Hepatocyte (in vitro differentiated cells): ENCODE data around the gene RSPH9. TPM values are rescaled to one million over a fixed set of nuclear protein-coding genes. Genes with fewer than 3 reads are reported as not detected.
A peak's percentile ranks its signal among the peaks of the same experiment; 100 is the strongest.

Experiments
- DNase-seq: peaks from one replicate; pipeline ENCODE4 v3.0.0-alpha.2; 2016; ENCODE audit warnings: low spot score
- H2AFZ ChIP-seq: fragments of 200-600 bp; sonication (generic); 2 replicates; pipeline ENCODE4 v1.6.0; 2016; ENCODE audit warnings: antibody characterized with exemption, mild to moderate bottlenecking
- H3K27ac ChIP-seq: fragments of 200-600 bp; sonication (generic); 2 replicates; pipeline ENCODE4 v1.5.1; 2016; ENCODE audit warnings: mild to moderate bottlenecking
- H3K27me3 ChIP-seq: fragments of 200-600 bp; sonication (generic); 2 replicates; pipeline ENCODE4 v1.6.1; 2016
- H3K36me3 ChIP-seq: fragments of 200-600 bp; sonication (generic); replicated peaks from 2 replicates; pipeline ENCODE4 v1.5.1; 2016; ENCODE audit warnings: low read depth; ENCODE audit not compliant: insufficient read depth
- H3K4me1 ChIP-seq: fragments of 200-600 bp; sonication (generic); 2 replicates; pipeline ENCODE4 v1.5.1; 2016; ENCODE audit warnings: mild to moderate bottlenecking, moderate library complexity; ENCODE audit not compliant: insufficient read depth
- H3K4me2 ChIP-seq: fragments of 200-600 bp; sonication (generic); 2 replicates; pipeline ENCODE4 v1.6.0; 2016
- H3K4me3 ChIP-seq: fragments of 200-600 bp; sonication (generic); 2 replicates; pipeline ENCODE4 v1.5.1; 2016; ENCODE audit warnings: mild to moderate bottlenecking
- H3K79me2 ChIP-seq: fragments of 200-600 bp; sonication (generic); 2 replicates; pipeline ENCODE4 v1.6.0; 2017; ENCODE audit warnings: mild to moderate bottlenecking
- H3K9me2 ChIP-seq: fragments of 200-600 bp; sonication (generic); replicated peaks from 2 replicates; pipeline ENCODE4 v1.6.0; 2017; ENCODE audit warnings: mild to moderate bottlenecking; ENCODE audit not compliant: insufficient read depth
- H3K9me3 ChIP-seq: fragments of 200-600 bp; sonication (generic); 2 replicates; pipeline ENCODE4 v1.5.1; 2016; ENCODE audit warnings: low read depth, mild to moderate bottlenecking
- H4K20me1 ChIP-seq: fragments of 200-600 bp; sonication (generic); 2 replicates; pipeline ENCODE4 v1.6.0; 2016; ENCODE audit warnings: mild to moderate bottlenecking; ENCODE audit not compliant: insufficient read depth, poor library complexity, severe bottlenecking
- EZH2 ChIP-seq: fragments of 200-600 bp; sonication (generic); IDR thresholded peaks from 2 replicates; pipeline ENCODE4 v1.6.1; 2016; ENCODE audit warnings: antibody characterized with exemption, mild to moderate bottlenecking, borderline replicate concordance
- EZH2phosphoT487 ChIP-seq: fragments of 200-600 bp; sonication (generic); IDR thresholded peaks from one replicate; pipeline ENCODE4 v1.6.1; 2018; ENCODE audit warnings: antibody characterized with exemption, mild to moderate bottlenecking, low read depth, moderate library complexity; ENCODE audit not compliant: unreplicated experiment, severe bottlenecking
- WGBS: methylation state at CpG from one replicate; pipeline ENCODE4 v1.1.6; 2016; ENCODE audit warnings: low lambda C conversion rate; ENCODE audit errors: missing lambda C conversion rate; 5-methylcytosine and 5-hydroxymethylcytosine counted together
- polyA plus RNA-seq: library from polyadenylated mRNA; unstranded; fragments of >200 nt; fragmentation: Nextera tagmentation; extraction: Ambion mirVana; gene quantifications from 2 replicates; pipeline ENCODE4 v1.2.1, GENCODE V29; 2016
- total RNA-seq: library from RNA; depleted of rRNA; stranded (reverse); fragments of >200 nt; gene quantifications from 2 replicates; pipeline ENCODE4 v1.2.3, GENCODE V29; 2014
- TF ChIP-seq, protein P1 (sequence below): fragments of 200-600 bp; sonication (generic); IDR thresholded peaks from 2 replicates; pipeline ENCODE4 v1.5.1; 2016; ENCODE audit warnings: antibody characterized with exemption, mild to moderate bottlenecking; ENCODE audit not compliant: poor library complexity

The RSPH9 gene
- total and polyA plus RNA-seq, 2 experiments from 2014 or later = 0.73 to 1.8 TPM

DNA sequence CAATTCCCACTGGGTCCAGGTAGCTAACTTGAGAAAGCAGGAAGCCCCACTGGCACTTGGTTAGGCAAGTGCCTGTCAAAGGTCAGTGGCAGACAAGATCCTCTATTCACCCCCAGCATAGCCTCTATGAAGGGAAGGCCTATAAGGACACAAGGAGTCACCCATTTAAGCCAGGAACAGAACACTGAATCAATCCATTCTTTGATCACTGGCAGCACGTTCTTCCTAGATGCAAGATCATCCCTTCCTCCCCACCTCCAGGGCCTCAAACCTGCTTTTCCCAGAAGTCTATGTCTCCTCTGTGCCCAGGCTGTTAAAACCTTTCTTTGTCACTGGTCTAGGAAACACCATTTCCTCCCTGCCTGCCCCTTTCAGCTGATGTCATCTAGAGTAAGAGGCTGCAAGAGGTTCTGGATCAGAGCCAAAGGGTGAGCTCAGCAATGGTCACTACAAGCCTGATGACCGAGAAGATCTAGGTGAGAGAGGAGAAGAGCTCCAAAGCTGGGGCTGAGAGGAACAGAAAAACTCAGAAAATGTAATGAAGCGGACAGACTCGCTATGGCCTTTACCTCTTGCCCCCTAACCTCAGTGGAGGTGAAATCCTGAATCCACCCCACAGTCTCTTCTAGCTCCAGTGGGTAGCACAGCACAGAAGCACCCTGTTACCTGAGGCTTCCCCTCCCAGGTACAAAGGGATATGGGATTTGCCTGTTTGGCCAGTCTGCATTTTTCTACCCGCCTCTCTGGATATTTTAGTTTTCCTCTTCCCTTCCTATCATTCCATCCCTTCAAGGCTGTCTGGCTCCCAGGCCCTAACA, 17.6 kb upstream of the RSPH9 start:
- TF ChIP-seq EZH2phosphoT487 = no peak
- TF ChIP-seq, protein P1, sequence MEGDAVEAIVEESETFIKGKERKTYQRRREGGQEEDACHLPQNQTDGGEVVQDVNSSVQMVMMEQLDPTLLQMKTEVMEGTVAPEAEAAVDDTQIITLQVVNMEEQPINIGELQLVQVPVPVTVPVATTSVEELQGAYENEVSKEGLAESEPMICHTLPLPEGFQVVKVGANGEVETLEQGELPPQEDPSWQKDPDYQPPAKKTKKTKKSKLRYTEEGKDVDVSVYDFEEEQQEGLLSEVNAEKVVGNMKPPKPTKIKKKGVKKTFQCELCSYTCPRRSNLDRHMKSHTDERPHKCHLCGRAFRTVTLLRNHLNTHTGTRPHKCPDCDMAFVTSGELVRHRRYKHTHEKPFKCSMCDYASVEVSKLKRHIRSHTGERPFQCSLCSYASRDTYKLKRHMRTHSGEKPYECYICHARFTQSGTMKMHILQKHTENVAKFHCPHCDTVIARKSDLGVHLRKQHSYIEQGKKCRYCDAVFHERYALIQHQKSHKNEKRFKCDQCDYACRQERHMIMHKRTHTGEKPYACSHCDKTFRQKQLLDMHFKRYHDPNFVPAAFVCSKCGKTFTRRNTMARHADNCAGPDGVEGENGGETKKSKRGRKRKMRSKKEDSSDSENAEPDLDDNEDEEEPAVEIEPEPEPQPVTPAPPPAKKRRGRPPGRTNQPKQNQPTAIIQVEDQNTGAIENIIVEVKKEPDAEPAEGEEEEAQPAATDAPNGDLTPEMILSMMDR = no peak
- no peak for TF ChIP-seq EZH2
- peak; percentile 91 for DNase-seq
- Histone ChIP-seq H3K27ac (peak overlapping the region; percentile 96), H2AFZ (no peak overlapping the region), H4K20me1 (no peaks in the 10 kb centered on the region), H3K9me2 (no peaks in the 10 kb centered on the region), H3K4me1 (peaks cover 14% of the 10 kb centered on the region), H3K79me2 (peaks cover 24% of the 10 kb centered on the region), H3K9me3 (no peaks in the 10 kb centered on the region), H3K4me3 (no peak overlapping the region), H3K4me2 (peak overlapping the region; percentile 82), H3K27me3 (no peaks in the 10 kb centered on the region), H3K36me3 (no peaks in the 10 kb centered on the region)
- WGBS = 81% methylated on average over 5 of the region's 5 CpGs

- Histone ChIP-seq H3K79me2 (peaks cover 24% of the 10 kb centered on the region), H3K27me3 (no peaks in the 10 kb centered on the region), H3K4me3 (peak overlapping the region; percentile 87), H4K20me1 (no peaks in the 10 kb centered on the region), H3K4me2 (peak overlapping the region; percentile 82), H3K27ac (peak overlapping the region; percentile 96), H3K9me2 (no peaks in the 10 kb centered on the region), H3K36me3 (no peaks in the 10 kb centered on the region), H2AFZ (peak overlapping the region; percentile 53), H3K4me1 (peaks cover 14% of the 10 kb centered on the region), H3K9me3 (no peaks in the 10 kb centered on the region)
- peak; percentile 72 for DNase-seq
- WGBS = 8% methylated on average over 18 of the region's 25 CpGs
- TF ChIP-seq, protein P1 = no peak
- TF ChIP-seq EZH2 = no peak
- no peak for TF ChIP-seq EZH2phosphoT487
Measured at GRCh38 chr6:43628393-43629103, 16.3 kb upstream of the RSPH9 start.

- Histone ChIP-seq H3K4me1 (peaks cover 14% of the 10 kb centered on the region), H4K20me1 (no peaks in the 10 kb centered on the region), H3K27me3 (no peaks in the 10 kb centered on the region), H3K4me2 (peak within 1 kb of the TSS; percentile 82), H3K9me3 (no peaks in the 10 kb centered on the region), H3K9me2 (no peaks in the 10 kb centered on the region), H2AFZ (peak within 1 kb of the TSS; percentile 53), H3K79me2 (peaks cover 24% of the 10 kb centered on the region), H3K4me3 (peak within 1 kb of the TSS; percentile 87), H3K27ac (peak within 1 kb of the TSS; percentile 96), H3K36me3 (no peaks in the 10 kb centered on the region)
- 0% methylated on average over 24 of the region's 46 CpGs for WGBS
- DNase-seq = peak; percentile 100
- TF ChIP-seq, protein P1 = no peak
- TF ChIP-seq EZH2 = no peak
Measured at GRCh38 chr6:43629104-43629504, 15.7 kb upstream of the RSPH9 start, which contains the start of gene GTPBP2. Gene GTPBP2 (minus strand): TSS chr6:43629264. CDS start chr6:43629162, 102 bp downstream.
